Measurements from ENCODE around the gene CLEC4E. TPM values are rescaled to one million over a fixed set of nuclear protein-coding genes. Genes with fewer than 3 reads are reported as not detected.
A peak's percentile ranks its signal among the peaks of the same experiment; 100 is the strongest.
"Not testable (repeated sequence)": the region's sequence is repeated elsewhere in the genome, so short reads cannot be mapped to it uniquely, and the experiment has no call there.

Gene CLEC4E, protein sequence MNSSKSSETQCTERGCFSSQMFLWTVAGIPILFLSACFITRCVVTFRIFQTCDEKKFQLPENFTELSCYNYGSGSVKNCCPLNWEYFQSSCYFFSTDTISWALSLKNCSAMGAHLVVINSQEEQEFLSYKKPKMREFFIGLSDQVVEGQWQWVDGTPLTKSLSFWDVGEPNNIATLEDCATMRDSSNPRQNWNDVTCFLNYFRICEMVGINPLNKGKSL
- 1 to 10 TPM in 1 of 4 donors, under 1 TPM in 3; 0.42 to 1.6 (median 0.81) TPM for total RNA-seq

DNA sequence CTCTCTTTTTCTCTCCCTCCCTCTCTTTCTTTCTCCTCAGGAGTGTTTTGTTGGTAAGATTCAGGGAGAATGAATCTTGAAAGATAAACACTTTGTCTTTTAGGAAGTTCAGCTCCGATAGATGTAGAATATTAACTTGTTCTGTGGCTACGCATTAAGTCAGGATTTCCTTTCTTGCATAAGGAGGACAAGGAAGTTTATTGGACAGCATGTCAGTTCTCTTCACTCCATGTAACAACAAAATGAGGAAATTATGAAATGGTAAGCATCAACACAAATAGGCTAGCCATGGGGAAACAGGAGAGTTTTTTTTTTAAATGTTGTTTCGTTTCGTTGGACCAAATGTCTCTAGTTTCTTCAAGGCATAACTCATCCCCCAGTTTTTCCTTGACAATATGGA is at the start of gene CLEC4E:
Gene CLEC4E (minus strand): TSS at position 75 of the 400 bp plus-strand sequence. CDS start 108 bp downstream, outside the sequence.
- H3K4me3 ChIP-seq (ENCODE audit: low read depth, poor library complexity, severe bottlenecking); intact Hi-C loops (cut with DNase I; ENCODE audit: low total_unique reads); DNase-seq (ENCODE audit: low spot score in 2 of 2): not testable (repeated sequence)
- 59 to 61% methylated on average over 4 of the region's 4 CpGs for WGBS, 2 donors

DNA sequence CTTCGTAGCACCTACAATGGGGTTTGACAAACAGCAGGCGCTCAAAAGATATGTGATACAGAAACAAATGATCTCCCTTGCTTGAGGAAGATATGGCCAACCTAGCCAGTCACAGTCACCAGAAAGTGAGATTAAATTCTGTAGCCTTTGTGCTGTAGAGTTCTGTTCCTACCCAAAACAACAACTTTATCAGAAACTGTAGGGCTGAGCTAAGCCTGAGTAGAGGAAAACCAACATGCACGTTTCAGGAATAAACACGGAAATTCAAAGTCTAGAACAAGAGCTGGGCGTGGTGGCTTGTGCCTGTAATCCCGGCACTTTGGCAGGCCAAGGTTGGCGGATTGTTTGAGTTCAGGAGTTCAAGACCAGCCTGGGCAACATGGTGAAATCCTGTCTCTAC is 49.0 kb upstream of the CLEC4E start:
- TF ChIP-seq, protein P1, sequence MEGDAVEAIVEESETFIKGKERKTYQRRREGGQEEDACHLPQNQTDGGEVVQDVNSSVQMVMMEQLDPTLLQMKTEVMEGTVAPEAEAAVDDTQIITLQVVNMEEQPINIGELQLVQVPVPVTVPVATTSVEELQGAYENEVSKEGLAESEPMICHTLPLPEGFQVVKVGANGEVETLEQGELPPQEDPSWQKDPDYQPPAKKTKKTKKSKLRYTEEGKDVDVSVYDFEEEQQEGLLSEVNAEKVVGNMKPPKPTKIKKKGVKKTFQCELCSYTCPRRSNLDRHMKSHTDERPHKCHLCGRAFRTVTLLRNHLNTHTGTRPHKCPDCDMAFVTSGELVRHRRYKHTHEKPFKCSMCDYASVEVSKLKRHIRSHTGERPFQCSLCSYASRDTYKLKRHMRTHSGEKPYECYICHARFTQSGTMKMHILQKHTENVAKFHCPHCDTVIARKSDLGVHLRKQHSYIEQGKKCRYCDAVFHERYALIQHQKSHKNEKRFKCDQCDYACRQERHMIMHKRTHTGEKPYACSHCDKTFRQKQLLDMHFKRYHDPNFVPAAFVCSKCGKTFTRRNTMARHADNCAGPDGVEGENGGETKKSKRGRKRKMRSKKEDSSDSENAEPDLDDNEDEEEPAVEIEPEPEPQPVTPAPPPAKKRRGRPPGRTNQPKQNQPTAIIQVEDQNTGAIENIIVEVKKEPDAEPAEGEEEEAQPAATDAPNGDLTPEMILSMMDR (IDR thresholded peaks at IDR 0.05): no peak
- TF ChIP-seq POLR2A (IDR thresholded peaks at IDR 0.05): no peak
- no peak overlapping the region for H3K4me3 ChIP-seq (ENCODE audit: low read depth, poor library complexity, severe bottlenecking)
- intact Hi-C loops (cut with DNase I; ENCODE audit: low total_unique reads): no loop called here
- DNase-seq (ENCODE audit: low spot score in 2 of 2): peak in 1 of 2 donors; percentile 63
- 89% methylated on average over 7 of the region's 7 CpGs for WGBS, 2 donors

DNA sequence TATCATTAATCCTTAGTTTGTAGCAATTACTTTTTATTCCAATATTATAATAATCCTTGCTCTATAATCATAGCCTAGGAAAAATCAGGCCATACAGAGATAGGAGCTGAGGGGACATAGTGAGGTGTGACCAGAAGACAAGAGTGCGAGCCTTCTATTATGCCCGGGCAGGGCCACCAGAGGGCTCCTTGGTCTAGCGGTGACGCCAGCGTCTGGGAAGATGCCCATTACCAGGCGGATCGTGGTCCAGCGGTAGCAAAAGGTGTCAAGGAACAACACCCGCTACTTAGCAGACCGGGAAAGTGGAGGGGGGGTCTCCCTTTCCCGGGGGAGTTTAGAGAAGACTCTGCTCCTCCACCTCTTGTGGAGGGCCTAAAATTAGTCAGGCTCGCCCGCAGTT is 43.8 kb upstream of the CLEC4E start:
- DNase-seq (ENCODE audit: low spot score in 2 of 2); intact Hi-C loops (cut with DNase I; ENCODE audit: low total_unique reads); H3K4me3 ChIP-seq (ENCODE audit: low read depth, poor library complexity, severe bottlenecking): not testable (repeated sequence)
- WGBS, 2 donors: 90% methylated on average over 13 of the region's 13 CpGs

DNA sequence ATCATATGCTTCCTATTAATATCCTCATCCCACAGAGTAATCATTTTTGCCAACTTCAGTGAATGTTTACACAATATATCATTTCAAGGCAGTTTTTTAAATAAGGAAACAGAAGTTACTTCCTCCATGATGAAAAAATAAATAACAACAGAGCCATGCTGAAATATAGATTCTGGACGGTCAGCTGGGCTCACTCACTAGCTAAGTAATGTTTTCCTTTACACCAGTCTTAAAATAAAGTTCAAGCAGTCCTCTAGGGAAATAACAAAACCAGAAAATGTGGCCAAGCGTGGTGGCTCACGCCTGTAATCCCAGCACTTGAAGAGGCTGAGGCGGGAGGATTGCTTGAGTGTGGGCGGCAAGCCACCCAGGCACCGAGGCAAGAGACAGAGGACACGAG is 43.3 kb upstream of the CLEC4E start:
- DNase-seq (ENCODE audit: low spot score in 2 of 2): no peak
- TF ChIP-seq, protein P1 (IDR thresholded peaks at IDR 0.05): no peak
- TF ChIP-seq POLR2A (IDR thresholded peaks at IDR 0.05): no peak
- no peak overlapping the region for H3K4me3 ChIP-seq (ENCODE audit: low read depth, poor library complexity, severe bottlenecking)
- intact Hi-C loops (cut with DNase I; ENCODE audit: low total_unique reads): no loop called here
- WGBS, 2 donors: 45 to 61% methylated on average over 7 of the region's 7 CpGs

DNA sequence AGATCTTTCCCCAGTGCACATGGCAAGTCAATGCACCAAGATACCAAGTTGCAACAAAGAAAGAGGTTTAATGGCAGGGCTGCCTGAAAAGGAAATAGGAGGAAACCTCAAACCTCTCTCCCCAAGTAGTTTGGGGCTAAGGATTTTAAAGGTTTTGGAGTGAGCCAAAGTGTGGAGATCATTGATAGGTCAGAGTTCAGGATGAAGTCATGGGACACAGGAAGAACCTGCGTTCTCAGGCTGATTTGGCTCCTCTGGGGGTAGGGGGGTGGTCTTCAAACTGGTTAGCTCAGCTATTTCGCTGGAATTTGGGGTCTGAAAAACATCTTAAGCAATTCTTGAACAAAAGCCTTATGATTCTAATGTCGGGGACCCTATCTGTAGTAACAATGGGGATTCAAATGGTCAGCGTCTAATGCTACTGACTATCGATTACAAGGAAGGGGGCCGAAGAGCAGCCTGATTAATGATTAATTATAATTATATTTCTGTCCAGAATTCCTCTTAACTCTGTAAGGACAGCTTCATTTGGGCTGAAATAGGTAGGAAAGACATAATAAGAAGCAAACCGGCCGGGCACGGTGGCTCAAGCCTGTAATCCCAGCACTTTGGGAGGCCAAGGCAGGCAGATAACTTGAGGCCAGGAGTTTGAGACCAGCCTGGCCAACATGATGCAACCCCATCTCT is 40.5 kb upstream of the CLEC4E start:
- no peak overlapping the region for H3K4me3 ChIP-seq (ENCODE audit: low read depth, poor library complexity, severe bottlenecking)
- TF ChIP-seq, protein P1 (IDR thresholded peaks at IDR 0.05): no peak
- no peak for TF ChIP-seq POLR2A (IDR thresholded peaks at IDR 0.05)
- intact Hi-C loops (cut with DNase I; ENCODE audit: low total_unique reads): no loop called here
- WGBS, 2 donors: 77% methylated on average over 9 of the region's 9 CpGs
- DNase-seq (ENCODE audit: low spot score in 2 of 2): peak in 1 of 2 donors; percentile 50

DNA sequence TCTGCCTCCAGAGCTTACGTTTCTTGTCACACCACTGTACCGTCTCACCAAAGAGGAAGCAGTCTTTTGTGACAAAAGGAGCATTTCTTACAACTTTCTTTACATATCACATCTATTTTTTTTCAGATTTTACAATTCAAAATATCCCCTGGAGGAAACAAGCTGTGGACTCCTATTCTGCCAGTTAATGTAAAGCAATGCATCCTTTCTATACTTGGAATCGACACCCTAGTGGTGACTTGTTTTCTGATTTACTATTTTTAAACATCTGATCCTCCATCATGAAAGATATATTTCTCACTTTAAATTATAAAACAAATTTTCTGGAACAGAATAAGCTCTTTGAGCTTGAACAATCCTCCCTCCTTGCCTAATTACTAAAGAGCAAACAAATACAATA is 37.2 kb upstream of the CLEC4E start:
- TF ChIP-seq, protein P1 (IDR thresholded peaks at IDR 0.05): no peak
- no peak for TF ChIP-seq POLR2A (IDR thresholded peaks at IDR 0.05)
- no peak for DNase-seq (ENCODE audit: low spot score in 2 of 2)
- H3K4me3 ChIP-seq (ENCODE audit: low read depth, poor library complexity, severe bottlenecking): no peak overlapping the region
- intact Hi-C loops (cut with DNase I; ENCODE audit: low total_unique reads): loop anchor here (10.0 kb wide), 1 partner anchor 297 kb away; no protein-coding TSS in a partner anchor
- WGBS, 2 donors: 64 to 71% methylated on average over 3 of the region's 3 CpGs
